Activated CD4-positive, alpha-beta T cell treated with anti-CD3 and anti-CD28 coated beads, Interleukin-2, Interleukin-6, amounts not matched to agents 100 ng/mL and 50 ng/mL, durations not matched to agents 16 hours and 8 hours (primary cell): Measurements from ENCODE around the gene SGMS1.

ENCODE experiments used
- DNase-seq: peaks from one replicate; pipeline ENCODE4 v3.0.0-alpha.2; 2020

Gene SGMS1

GRCh38 chr10:50322077-50322476 is 301.7 kb downstream of the SGMS1 start:
- peak; percentile 36 for DNase-seq

- no peak for DNase-seq
Observed at GRCh38 chr10:50318129-50318528, 305.6 kb downstream of the SGMS1 start.

- no peak for DNase-seq
Observed at GRCh38 chr10:50316695-50317648, 306.8 kb downstream of the SGMS1 start.

- no peak for DNase-seq
Observed at GRCh38 chr10:50316174-50316573, 307.6 kb downstream of the SGMS1 start.

- DNase-seq, result no peak
Observed at GRCh38 chr10:50315424-50315823, 308.3 kb downstream of the SGMS1 start.

GRCh38 chr10:50314169-50315071 is 309.3 kb downstream of the SGMS1 start:
- no peak for DNase-seq

GRCh38 chr10:50312464-50313437 is 311.0 kb downstream of the SGMS1 start:
- peak; percentile 39 for DNase-seq

GRCh38 chr10:50310560-50311174 is 313.1 kb downstream of the SGMS1 start:
- peak; percentile 40 for DNase-seq

GRCh38 chr10:50309342-50309741 is 314.4 kb downstream of the SGMS1 start:
- DNase-seq, result no peak

- no peak for DNase-seq
Observed at GRCh38 chr10:50304660-50305059, 319.1 kb downstream of the SGMS1 start.

GRCh38 chr10:50299948-50300669 is 323.6 kb downstream of the SGMS1 start:
- DNase-seq, result no peak

GRCh38 chr10:50295367-50295766 is 328.4 kb downstream of the SGMS1 start:
- DNase-seq, result no peak

- no peak for DNase-seq
Observed at GRCh38 chr10:50294582-50294981, 329.2 kb downstream of the SGMS1 start.

GRCh38 chr10:50293513-50294313 is 330.0 kb downstream of the SGMS1 start:
- DNase-seq, result no peak

GRCh38 chr10:50291261-50291850 is 332.4 kb downstream of the SGMS1 start:
- DNase-seq, result no peak

- DNase-seq, result no peak
Observed at GRCh38 chr10:50289196-50289595, 334.6 kb downstream of the SGMS1 start.

- DNase-seq, result no peak
Observed at GRCh38 chr10:50286996-50287803, 336.6 kb downstream of the SGMS1 start.

GRCh38 chr10:50286517-50286916 is 337.2 kb downstream of the SGMS1 start:
- DNase-seq, result no peak

- no peak for DNase-seq
Observed at GRCh38 chr10:50281967-50282522, 341.7 kb downstream of the SGMS1 start.
